AG04450 (cell line): ENCODE data around the gene MARCHF3. TPM values are rescaled to one million over a fixed set of nuclear protein-coding genes. Genes with fewer than 3 reads are reported as not detected.
"Not testable (repeated sequence)": the region's sequence is repeated elsewhere in the genome, so short reads cannot be mapped to it uniquely, and the experiment has no call there.

ENCODE experiments used
- CTCF ChIA-PET: fragments of 300-600, 350-600 bp; formaldehyde crosslinking; extraction: SDS; loops from one replicate; lab custom pipeline; 2022; ENCODE audit warnings: antibody characterized with exemption, inconsistent platforms; lab: Charles Lee
- POLR2A ChIA-PET: fragments of 350-600 bp; formaldehyde crosslinking; extraction: SDS; loops from one replicate; lab custom pipeline; 2021; ENCODE audit warnings: antibody characterized with exemption, inconsistent platforms; lab: Yijun Ruan, JAX
- DNase-seq: peaks from one replicate; pipeline ENCODE4 v3.0.0-alpha.2; 2011; ENCODE audit warnings: low read depth, low spot score
- H3K27ac ChIP-seq: one replicate; pipeline ENCODE4 v1.5.1; 2012; ENCODE audit warnings: low read depth, low read length, control low read depth
- H3K27me3 ChIP-seq: one replicate; pipeline ENCODE4 v1.6.0; 2012; ENCODE audit warnings: low read length; ENCODE audit not compliant: control insufficient read depth, insufficient read depth
- H3K4me3 ChIP-seq: 2 replicates; pipeline ENCODE4 v1.5.1; 2011; ENCODE audit warnings: mild to moderate bottlenecking, low read depth, low read length, control low read depth
- H3K9me3 ChIP-seq: 2 replicates; pipeline ENCODE4 v1.5.1; 2012; ENCODE audit warnings: low read length; ENCODE audit not compliant: control insufficient read depth, insufficient read depth
- polyA plus RNA-seq: library from polyadenylated mRNA; depleted of rRNA; stranded (reverse); fragments of >200 nt; gene quantifications from 2 replicates; pipeline ENCODE4 v1.2.3, GENCODE V29; 2011
- TF ChIP-seq, protein P1 (sequence below): IDR thresholded peaks from 2 replicates; pipeline ENCODE4 v1.5.1; 2011; ENCODE audit warnings: low read depth, low read length, control low read depth, inconsistent platforms

Gene MARCHF3
- polyA plus RNA-seq, 1 experiment = 6.7 TPM

DNA sequence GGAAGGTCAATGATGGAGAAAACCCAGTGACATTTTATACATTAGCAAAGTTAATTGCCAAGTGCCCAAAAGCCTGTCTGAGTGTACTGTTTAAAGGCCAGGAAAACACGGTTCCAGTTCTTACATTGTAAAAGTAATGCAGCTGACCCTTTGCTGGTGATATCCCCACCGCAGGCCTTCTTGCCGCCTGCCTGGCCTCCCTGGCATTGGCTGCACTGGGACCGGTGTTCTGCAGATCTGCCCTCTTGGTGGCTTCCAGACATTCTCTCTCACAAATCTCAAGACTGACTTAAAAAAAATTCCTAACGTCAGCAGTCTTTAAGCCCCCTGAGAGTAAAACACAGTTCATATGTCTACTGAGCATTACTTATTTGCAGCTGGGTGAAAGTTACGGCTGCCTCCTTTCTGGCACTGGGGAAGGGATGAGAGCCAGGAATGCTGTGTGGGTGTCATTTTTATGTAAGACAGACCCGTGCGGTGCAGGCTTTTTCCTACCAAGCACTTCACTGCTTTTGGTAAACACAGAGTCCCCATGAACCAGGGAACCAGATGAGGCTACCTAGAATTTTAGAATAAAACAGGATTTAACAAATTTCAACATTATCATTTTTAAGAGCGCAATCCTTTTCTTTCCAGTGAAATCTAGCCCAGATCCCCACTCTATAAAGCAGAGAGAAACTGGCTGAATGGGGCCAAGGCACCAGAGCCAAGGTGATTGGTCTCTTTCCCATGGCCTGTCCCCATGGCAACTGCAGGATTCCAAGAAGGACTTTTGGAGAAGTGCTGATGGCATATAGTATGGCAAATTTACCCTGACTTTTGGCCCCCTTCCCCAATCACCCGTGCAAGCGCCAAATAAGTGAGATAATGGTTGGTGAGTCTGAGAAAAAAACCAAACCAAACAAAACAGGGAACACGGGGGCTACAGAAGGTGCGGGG, 172.6 kb downstream of the MARCHF3 start:
- ChIA-PET POLR2A (no interaction called here), CTCF (no interaction called here)
- no peak for DNase-seq
- TF ChIP-seq, protein P1, sequence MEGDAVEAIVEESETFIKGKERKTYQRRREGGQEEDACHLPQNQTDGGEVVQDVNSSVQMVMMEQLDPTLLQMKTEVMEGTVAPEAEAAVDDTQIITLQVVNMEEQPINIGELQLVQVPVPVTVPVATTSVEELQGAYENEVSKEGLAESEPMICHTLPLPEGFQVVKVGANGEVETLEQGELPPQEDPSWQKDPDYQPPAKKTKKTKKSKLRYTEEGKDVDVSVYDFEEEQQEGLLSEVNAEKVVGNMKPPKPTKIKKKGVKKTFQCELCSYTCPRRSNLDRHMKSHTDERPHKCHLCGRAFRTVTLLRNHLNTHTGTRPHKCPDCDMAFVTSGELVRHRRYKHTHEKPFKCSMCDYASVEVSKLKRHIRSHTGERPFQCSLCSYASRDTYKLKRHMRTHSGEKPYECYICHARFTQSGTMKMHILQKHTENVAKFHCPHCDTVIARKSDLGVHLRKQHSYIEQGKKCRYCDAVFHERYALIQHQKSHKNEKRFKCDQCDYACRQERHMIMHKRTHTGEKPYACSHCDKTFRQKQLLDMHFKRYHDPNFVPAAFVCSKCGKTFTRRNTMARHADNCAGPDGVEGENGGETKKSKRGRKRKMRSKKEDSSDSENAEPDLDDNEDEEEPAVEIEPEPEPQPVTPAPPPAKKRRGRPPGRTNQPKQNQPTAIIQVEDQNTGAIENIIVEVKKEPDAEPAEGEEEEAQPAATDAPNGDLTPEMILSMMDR = no peak
- no peak overlapping the region for H3K4me3 ChIP-seq
- H3K27ac ChIP-seq = no peak overlapping the region
- H3K9me3 ChIP-seq = peaks cover 3% of the 10 kb centered on the region; the same call in 1 of the 2 replicates
- no peaks in the 10 kb centered on the region for H3K27me3 ChIP-seq

DNA sequence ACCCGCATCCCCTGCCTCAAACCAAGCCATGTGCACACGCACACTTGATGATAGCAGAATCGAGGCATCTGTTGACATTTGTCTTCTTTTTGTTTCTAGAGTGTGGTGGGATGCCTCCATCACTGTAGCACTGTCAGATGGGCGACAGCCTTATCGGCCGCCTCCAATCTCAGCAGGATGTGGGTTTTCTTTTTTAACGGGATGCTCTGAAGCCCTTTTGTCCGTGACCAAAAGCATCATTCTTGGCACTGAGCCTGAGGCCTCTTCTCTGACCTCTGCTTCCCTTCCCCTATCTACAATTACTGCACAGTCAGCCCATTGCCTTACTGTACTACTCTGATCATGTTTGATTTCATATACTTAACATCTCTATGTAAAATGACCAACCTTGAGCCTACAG, 175.1 kb downstream of the MARCHF3 start:
- Histone ChIP-seq H3K27me3 (no peaks in the 10 kb centered on the region), H3K4me3 (no peak overlapping the region), H3K27ac (no peak overlapping the region), H3K9me3 (peaks cover 3% of the 10 kb centered on the region; the same call in 1 of the 2 replicates)
- ChIA-PET POLR2A (no interaction called here), CTCF (no interaction called here)
- DNase-seq = no peak
- TF ChIP-seq, protein P1 = no peak

DNA sequence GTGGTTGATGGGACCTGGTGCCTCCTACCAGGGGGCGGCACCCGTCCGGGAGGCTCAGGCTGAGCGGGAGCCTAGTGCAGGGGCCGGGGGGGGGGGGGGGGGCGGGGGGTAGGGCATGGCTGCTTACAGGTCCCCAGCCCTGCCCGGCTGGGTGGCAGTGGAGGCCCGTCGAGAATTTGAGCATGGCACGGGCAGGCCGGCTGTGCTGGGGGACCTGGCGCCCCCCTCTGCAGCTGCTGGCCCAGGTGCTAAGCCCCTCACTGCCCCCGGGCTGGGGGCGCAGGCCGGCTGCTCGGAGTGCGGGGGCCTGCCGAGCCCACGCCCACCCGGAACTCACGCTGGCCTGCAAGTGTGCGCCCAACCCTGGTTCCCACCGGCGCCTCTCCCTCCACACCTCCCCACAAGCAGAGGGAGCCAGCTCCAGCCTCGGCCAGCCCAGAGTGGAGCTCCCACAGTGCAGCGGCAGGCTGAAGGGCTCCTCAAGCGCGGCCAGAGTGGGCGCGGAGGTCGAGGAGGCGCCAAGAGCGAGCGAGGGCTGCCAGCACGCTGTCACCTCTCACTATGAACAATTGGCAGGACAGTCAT, 175.7 kb downstream of the MARCHF3 start:
- no peaks in the 10 kb centered on the region for H3K27me3 ChIP-seq
- peaks cover 3% of the 10 kb centered on the region; the same call in 1 of the 2 replicates for H3K9me3 ChIP-seq
- H3K27ac ChIP-seq = no peak overlapping the region
- ChIA-PET POLR2A (no interaction called here), CTCF (no interaction called here)
- TF ChIP-seq, protein P1 = no peak
- H3K4me3 ChIP-seq = no peak overlapping the region
- DNase-seq = no peak

DNA sequence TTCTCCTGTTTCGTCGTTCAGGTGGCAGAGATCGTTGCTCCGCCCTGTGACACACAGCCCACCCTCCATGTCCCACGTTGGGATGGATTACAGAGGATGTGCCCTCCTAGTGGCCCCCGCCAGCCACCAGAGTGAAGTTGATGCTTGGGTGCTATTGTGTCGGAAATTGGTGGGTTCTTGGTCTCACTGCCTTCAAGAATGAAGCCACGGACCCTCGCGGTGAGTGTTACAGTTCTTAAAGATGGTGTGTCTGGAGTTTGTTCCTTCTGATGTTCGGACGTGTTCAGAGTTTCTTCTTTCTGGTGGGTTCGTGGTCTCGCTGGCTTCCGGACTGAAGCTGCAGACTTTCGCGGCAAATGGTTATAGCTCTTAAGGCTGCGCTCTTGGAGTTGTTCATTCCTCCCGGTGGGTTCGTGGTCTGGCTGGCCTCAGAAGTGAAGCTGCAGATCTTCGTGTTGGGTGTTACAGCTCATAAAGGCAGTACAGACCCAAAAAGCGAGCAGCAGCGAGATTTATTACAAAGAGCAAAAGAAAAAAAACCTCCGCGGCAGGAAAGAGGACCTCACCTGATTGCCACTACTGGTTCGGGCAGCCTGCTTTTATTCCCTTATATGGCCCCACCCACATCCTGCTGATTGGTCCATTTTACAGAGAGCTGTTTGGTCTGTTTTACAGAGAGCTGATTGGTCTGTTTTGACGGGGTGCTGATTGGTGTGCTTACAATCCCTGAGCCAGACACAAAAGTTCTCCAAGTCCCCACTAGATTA, 176.6 kb downstream of the MARCHF3 start:
- CTCF ChIA-PET = interaction anchor here (0.6 to 1.6 kb wide), 2 partner anchors 45 to 460 kb away, joined by 3 to 4 read pairs; no protein-coding TSS in a partner anchor
- H3K27ac ChIP-seq, DNase-seq, H3K27me3 ChIP-seq, H3K9me3 ChIP-seq, H3K4me3 ChIP-seq, POLR2A ChIA-PET: not testable (repeated sequence)

DNA sequence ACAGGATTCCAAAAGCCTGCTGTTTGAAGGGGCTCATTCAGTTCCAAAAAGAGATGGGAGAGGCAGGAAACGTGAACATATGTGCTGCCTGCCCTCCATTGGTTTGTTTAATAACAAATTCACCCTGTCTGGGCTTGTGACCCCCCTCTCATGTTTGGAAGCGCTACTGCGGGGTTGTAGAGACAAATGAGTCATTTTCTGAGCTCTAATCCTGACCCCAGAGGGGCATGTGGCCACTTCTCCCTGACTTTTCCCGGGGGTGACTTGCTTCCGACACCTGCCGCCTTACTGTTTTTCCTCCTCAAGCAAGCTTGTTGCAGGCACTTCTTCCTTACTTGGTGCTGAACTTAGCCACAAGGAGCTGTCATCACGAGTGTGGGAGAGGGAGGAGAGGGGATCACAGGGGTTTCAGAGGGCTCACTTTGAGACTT, 177.5 kb downstream of the MARCHF3 start:
- Histone ChIP-seq H3K4me3 (no peak overlapping the region), H3K27me3 (no peaks in the 10 kb centered on the region), H3K9me3 (peaks cover 3% of the 10 kb centered on the region; the same call in 1 of the 2 replicates), H3K27ac (no peak overlapping the region)
- no peak for DNase-seq
- TF ChIP-seq, protein P1 = no peak
- ChIA-PET POLR2A (no interaction called here), CTCF (interaction anchor here (0.6 to 1.6 kb wide), 2 partner anchors 44 to 461 kb away, joined by 3 to 4 read pairs; no protein-coding TSS in a partner anchor)
